Measurements from ENCODE around the gene CARNS1. TPM values are rescaled to one million over a fixed set of nuclear protein-coding genes. Genes with fewer than 3 reads are reported as not detected.
A peak's percentile ranks its signal among the peaks of the same experiment; 100 is the strongest.

The CARNS1 gene
- total and polyA plus RNA-seq, 2 of the 13 experiments (the other 11 are each of a cell fraction or from before 2014, with no cell fraction given): not detected

DNA sequence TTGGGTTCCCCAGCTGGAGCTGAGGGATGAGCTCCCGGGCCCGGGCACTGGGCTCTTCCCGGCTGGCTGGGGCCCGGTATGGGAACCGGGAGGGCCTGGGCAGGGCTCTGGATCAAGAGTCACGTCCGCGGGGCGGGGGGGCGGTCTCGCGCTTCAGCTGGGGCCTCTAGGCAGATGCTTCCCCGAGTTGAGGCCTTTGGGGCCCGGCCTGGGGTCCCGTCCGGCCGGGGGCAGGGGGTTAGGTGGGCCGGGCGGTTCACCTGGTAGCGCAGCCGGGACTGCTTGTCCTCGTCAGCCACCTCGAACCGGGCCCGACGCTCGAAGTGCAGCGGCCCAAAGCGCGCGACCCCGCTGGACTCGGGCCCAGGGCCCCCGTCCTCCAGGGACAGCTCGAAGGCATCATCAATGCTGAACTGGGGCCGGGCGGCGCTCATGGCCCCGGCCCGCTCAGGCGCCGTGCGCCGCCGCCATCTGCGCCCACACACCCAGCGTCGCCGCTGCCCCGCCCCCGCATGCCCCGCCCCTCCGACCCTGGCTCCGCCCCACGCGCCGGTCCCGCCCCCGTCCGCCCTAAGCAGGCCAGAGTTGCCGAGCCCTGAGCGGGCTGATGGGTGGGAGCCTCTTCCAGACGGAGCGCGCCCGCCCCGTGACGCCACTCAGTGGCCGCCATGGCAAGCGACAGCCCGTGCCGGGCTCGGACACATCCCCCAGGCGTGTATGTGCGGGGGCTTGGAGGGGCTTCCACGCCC is 53.5 kb downstream of the CARNS1 start, which contains the start of gene TMEM134 (continued):
- TF ChIP-seq ZNF441 (CRISPR knock-in tag; IDR thresholded peaks at IDR 0.05; ENCODE audit: borderline replicate concordance) (peak; percentile 77; the same call in 1 of the 2 replicates), PITX1 (CRISPR knock-in tag; IDR thresholded peaks at IDR 0.05) (0 out of 2 replicates have a peak, but pooled peaks have one; percentile 10), ZNF225 (CRISPR knock-in tag; IDR thresholded peaks at IDR 0.05) (no peak), STAG1 (CRISPR knock-in tag; IDR thresholded peaks at IDR 0.05) (peak; percentile 72), ZNF121 (CRISPR knock-in tag; IDR thresholded peaks at IDR 0.05) (peak; percentile 76), ZGPAT (CRISPR knock-in tag; IDR thresholded peaks at IDR 0.05) (peak; percentile 64; the same call in 1 of the 2 replicates), NRL (CRISPR knock-in tag; IDR thresholded peaks at IDR 0.05; ENCODE audit: borderline replicate concordance) (peak; percentile 64; the same call in 1 of the 2 replicates), AGO2 (optimal IDR thresholded peaks at IDR 0.05; ENCODE audit: low read depth, low read length) (peak; percentile 52), CREB3 (CRISPR knock-in tag; IDR thresholded peaks at IDR 0.05) (0 out of 2 replicates have a peak, but pooled peaks have one; percentile 26), HOXA3 (CRISPR knock-in tag; IDR thresholded peaks at IDR 0.05) (peak; percentile 96), ZSCAN21 (CRISPR knock-in tag; IDR thresholded peaks at IDR 0.05; ENCODE audit: borderline replicate concordance) (peak; percentile 28; the same call in 1 of the 2 replicates), SP2 (CRISPR knock-in tag; IDR thresholded peaks at IDR 0.05) (peak; percentile 71), ZNF761 (CRISPR knock-in tag; conservative IDR thresholded peaks at IDR 0.05) (peak; percentile 72; the same call in 1 of the 2 replicates), GATA4 (IDR thresholded peaks at IDR 0.05; ENCODE audit: borderline replicate concordance, low read depth) (0 out of 2 replicates have a peak, but pooled peaks have one; percentile 21), RFX5 (IDR thresholded peaks at IDR 0.05; ENCODE audit: low read depth, low read length) (no peak), ZNF430 (CRISPR knock-in tag; IDR thresholded peaks at IDR 0.05) (peak; percentile 68), HDAC2 (CRISPR knock-in tag; IDR thresholded peaks at IDR 0.05) (peak; percentile 41; the same call in 1 of the 2 replicates)
- TF ChIP-seq, protein P1, sequence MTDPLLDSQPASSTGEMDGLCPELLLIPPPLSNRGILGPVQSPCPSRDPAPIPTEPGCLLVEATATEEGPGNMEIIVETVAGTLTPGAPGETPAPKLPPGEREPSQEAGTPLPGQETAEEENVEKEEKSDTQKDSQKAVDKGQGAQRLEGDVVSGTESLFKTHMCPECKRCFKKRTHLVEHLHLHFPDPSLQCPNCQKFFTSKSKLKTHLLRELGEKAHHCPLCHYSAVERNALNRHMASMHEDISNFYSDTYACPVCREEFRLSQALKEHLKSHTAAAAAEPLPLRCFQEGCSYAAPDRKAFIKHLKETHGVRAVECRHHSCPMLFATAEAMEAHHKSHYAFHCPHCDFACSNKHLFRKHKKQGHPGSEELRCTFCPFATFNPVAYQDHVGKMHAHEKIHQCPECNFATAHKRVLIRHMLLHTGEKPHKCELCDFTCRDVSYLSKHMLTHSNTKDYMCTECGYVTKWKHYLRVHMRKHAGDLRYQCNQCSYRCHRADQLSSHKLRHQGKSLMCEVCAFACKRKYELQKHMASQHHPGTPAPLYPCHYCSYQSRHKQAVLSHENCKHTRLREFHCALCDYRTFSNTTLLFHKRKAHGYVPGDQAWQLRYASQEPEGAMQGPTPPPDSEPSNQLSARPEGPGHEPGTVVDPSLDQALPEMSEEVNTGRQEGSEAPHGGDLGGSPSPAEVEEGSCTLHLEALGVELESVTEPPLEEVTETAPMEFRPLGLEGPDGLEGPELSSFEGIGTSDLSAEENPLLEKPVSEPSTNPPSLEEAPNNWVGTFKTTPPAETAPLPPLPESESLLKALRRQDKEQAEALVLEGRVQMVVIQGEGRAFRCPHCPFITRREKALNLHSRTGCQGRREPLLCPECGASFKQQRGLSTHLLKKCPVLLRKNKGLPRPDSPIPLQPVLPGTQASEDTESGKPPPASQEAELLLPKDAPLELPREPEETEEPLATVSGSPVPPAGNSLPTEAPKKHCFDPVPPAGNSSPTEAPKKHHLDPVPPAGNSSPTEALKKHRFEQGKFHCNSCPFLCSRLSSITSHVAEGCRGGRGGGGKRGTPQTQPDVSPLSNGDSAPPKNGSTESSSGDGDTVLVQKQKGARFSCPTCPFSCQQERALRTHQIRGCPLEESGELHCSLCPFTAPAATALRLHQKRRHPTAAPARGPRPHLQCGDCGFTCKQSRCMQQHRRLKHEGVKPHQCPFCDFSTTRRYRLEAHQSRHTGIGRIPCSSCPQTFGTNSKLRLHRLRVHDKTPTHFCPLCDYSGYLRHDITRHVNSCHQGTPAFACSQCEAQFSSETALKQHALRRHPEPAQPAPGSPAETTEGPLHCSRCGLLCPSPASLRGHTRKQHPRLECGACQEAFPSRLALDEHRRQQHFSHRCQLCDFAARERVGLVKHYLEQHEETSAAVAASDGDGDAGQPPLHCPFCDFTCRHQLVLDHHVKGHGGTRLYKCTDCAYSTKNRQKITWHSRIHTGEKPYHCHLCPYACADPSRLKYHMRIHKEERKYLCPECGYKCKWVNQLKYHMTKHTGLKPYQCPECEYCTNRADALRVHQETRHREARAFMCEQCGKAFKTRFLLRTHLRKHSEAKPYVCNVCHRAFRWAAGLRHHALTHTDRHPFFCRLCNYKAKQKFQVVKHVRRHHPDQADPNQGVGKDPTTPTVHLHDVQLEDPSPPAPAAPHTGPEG (CRISPR knock-in tag; IDR thresholded peaks at IDR 0.05): peak; percentile 62; the same call in 1 of the 2 replicates
- TF ChIP-seq, protein P2, sequence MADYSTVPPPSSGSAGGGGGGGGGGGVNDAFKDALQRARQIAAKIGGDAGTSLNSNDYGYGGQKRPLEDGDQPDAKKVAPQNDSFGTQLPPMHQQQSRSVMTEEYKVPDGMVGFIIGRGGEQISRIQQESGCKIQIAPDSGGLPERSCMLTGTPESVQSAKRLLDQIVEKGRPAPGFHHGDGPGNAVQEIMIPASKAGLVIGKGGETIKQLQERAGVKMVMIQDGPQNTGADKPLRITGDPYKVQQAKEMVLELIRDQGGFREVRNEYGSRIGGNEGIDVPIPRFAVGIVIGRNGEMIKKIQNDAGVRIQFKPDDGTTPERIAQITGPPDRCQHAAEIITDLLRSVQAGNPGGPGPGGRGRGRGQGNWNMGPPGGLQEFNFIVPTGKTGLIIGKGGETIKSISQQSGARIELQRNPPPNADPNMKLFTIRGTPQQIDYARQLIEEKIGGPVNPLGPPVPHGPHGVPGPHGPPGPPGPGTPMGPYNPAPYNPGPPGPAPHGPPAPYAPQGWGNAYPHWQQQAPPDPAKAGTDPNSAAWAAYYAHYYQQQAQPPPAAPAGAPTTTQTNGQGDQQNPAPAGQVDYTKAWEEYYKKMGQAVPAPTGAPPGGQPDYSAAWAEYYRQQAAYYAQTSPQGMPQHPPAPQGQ (CRISPR knock-in tag; IDR thresholded peaks at IDR 0.05; ENCODE audit: borderline replicate concordance): no peak
